HepG2 (cell line): ENCODE data around the gene ZNF195. TPM values are rescaled to one million over a fixed set of nuclear protein-coding genes. Genes with fewer than 3 reads are reported as not detected.
"Not testable (repeated sequence)": the region's sequence is repeated elsewhere in the genome, so short reads cannot be mapped to it uniquely, and the experiment has no call there.

Experiments
- ATAC-seq: fragments of 200-7000 bp; cut with Tn5 transposase; 3 replicates; pipeline ENCODE4 v1.9.1; 2020; ENCODE audit warnings: mild to moderate bottlenecking, moderate library complexity
- BruUV-seq: library from RNA; stranded (reverse); fragments of 400-500 nt; replicated peaks from 2 replicates; lab custom pipeline; 2021; lab: Mats Ljungman, UMichigan
- CTCF ChIA-PET: fragments of 300-600 bp; formaldehyde crosslinking; extraction: SDS; loops from one replicate; lab custom pipeline; 2021; ENCODE audit warnings: low total read pairs, inconsistent platforms, low intra/inter-chr PET ratio; lab: Yijun Ruan, JAX
- POLR2A ChIA-PET: fragments of 350-600 bp; sonication (Branson Sonifier 250); formaldehyde crosslinking; loops from one replicate; lab custom pipeline; 2020; ENCODE audit warnings: antibody characterized with exemption, inconsistent platforms; lab: Yijun Ruan, JAX
- DNase-seq: peaks from one replicate; pipeline ENCODE4 v3.0.0-alpha.2; 2015; ENCODE audit warnings: low spot score
- FAIRE-seq: peaks from 3 replicates; lab custom pipeline; 2011; peaks lifted over from hg19 to GRCh38; lab: Jason Lieb, UNC
- H2AFZ ChIP-seq: one replicate; pipeline ENCODE4 v1.6.1; 2011; ENCODE audit warnings: low read length, inconsistent platforms
- H3K27ac ChIP-seq: fragments of 300-600 bp; 3 replicates; pipeline ENCODE4 v1.8.0; 2011; ENCODE audit warnings: mixed run types, mild to moderate bottlenecking, mixed read lengths, low read length, inconsistent platforms; ENCODE audit not compliant: insufficient read depth; ENCODE audit errors: extremely low read length
- H3K27me3 ChIP-seq, 2 experiments: fragments of 200-600 bp in 1 of 2; 2 replicates in 1 of 2; 3 replicates in 1 of 2; pipeline versions ENCODE4 v1.6.0 to v1.8.0; 2011; ENCODE audit warnings: low read length in 2 of 2, mild to moderate bottlenecking in 2 of 2, moderate library complexity in 2 of 2, inconsistent platforms in 1 of 2; ENCODE audit not compliant: insufficient read depth in 2 of 2, control insufficient read depth in 1 of 2
- H3K36me3 ChIP-seq, 2 experiments: fragments of 200-600 bp in 1 of 2; replicated peaks in 1 of 2; 2 replicates in 1 of 2; 3 replicates in 1 of 2; pipeline versions ENCODE4 v1.5.1 to v1.8.0; 2011; ENCODE audit warnings: low read length in 2 of 2, inconsistent platforms in 1 of 2; ENCODE audit not compliant: insufficient read depth in 2 of 2, control insufficient read depth in 1 of 2
- H3K4me1 ChIP-seq: 2 replicates; pipeline ENCODE4 v1.5.1; 2012; ENCODE audit warnings: low read length, inconsistent platforms; ENCODE audit not compliant: insufficient read depth
- H3K4me2 ChIP-seq: 2 replicates; pipeline ENCODE4 v1.6.0; 2011; ENCODE audit warnings: low read depth, low read length, inconsistent platforms
- H3K4me3 ChIP-seq, 3 experiments: fragments of 200-600 bp in 1 of 3; sonication (generic), shearing (Covaris generic) in 1 of 3; replicated peaks in 1 of 3; 2 replicates each; pipeline ENCODE4 v1.5.1; 2011 to 2016; ENCODE audit warnings: low read length in 3 of 3, inconsistent platforms in 2 of 3, low read depth in 2 of 3, mild to moderate bottlenecking in 2 of 3, control low read depth in 1 of 3, mixed read lengths in 1 of 3; ENCODE audit not compliant: insufficient read depth in 1 of 3
- H3K79me2 ChIP-seq: one replicate; pipeline ENCODE4 v1.6.1; 2011; ENCODE audit warnings: low read length, inconsistent platforms; ENCODE audit not compliant: insufficient read depth
- H3K9ac ChIP-seq: 2 replicates; pipeline ENCODE4 v1.6.0; 2011; ENCODE audit warnings: mild to moderate bottlenecking, low read depth, low read length, inconsistent platforms; ENCODE audit not compliant: insufficient read depth
- H3K9me3 ChIP-seq: 2 replicates; pipeline ENCODE4 v1.5.1; 2012; ENCODE audit warnings: mild to moderate bottlenecking, low read length
- H4K20me1 ChIP-seq: 2 replicates; pipeline ENCODE4 v1.6.0; 2011; ENCODE audit warnings: inconsistent platforms, mild to moderate bottlenecking, low read length, moderate library complexity; ENCODE audit not compliant: insufficient read depth
- WGBS: methylation state at CpG from one replicate; pipeline ENCODE4 v1.1.6; 2017; ENCODE audit warnings: low lambda C conversion rate; 5-methylcytosine and 5-hydroxymethylcytosine counted together
- in situ Hi-C: cut with HindIII; loops from 2 replicates; pipeline ENCODE4 v1.10.0; 2017; ENCODE audit warnings: low pct_unique_long_range_greater_than_20kb; ENCODE audit not compliant: extremely low pct_ligation_motif_present
- intact Hi-C: fragments of 100-400 bp; cut with micrococcal nuclease; formaldehyde crosslinking; loops from one replicate; pipeline ENCODE4 v1.10.0; 2022; ENCODE audit not compliant: unreplicated experiment
- polyA plus RNA-seq, 8 experiments: library from polyadenylated mRNA; depleted of rRNA in 3 of 8; stranded (reverse) in 7 of 8; unstranded in 1 of 8; fragments of >200 nt; fragmentation: Illumina TruSeq in 4 of 8; extraction: Trizol in 4 of 8; gene quantifications; 2 replicates each; pipeline versions ENCODE4 v1.2.1 to v1.2.3, GENCODE V29; 2011 to 2016; ENCODE audit warnings: low read depth in 4 of 8, missing spikeins in 1 of 8, mixed read lengths in 1 of 8; ENCODE audit not compliant: insufficient read depth in 1 of 8
- total RNA-seq, 5 experiments: library from RNA; depleted of rRNA; stranded (reverse); fragments of >200 nt; fragmentation: Illumina TruSeq; extraction: Trizol; gene quantifications; 2 replicates each; pipeline ENCODE4 v1.2.3, GENCODE V29; 2016; ENCODE audit warnings: low read depth in 1 of 5

The ZNF195 gene
- total and polyA plus RNA-seq, 2 of the 13 experiments (the other 11 are each of a cell fraction or from before 2014, with no cell fraction given), result 17.3 to 31.4 TPM

GRCh38 chr11:3398509-3398908 lies 19.6 kb upstream of the ZNF195 start:
- H3K4me2 ChIP-seq, H3K79me2 ChIP-seq, H4K20me1 ChIP-seq, H3K9me3 ChIP-seq, H3K27me3 ChIP-seq, H3K9ac ChIP-seq, H3K4me3 ChIP-seq, intact Hi-C loops, H3K27ac ChIP-seq, H2AFZ ChIP-seq, FAIRE-seq, POLR2A ChIA-PET, H3K36me3 ChIP-seq, ATAC-seq, H3K4me1 ChIP-seq, DNase-seq, BruUV-seq, CTCF ChIA-PET, in situ Hi-C loops: not testable (repeated sequence)
- no CpG with 5 or more reads among the region's 3 CpGs for whole genome bisulfite sequencing

DNA sequence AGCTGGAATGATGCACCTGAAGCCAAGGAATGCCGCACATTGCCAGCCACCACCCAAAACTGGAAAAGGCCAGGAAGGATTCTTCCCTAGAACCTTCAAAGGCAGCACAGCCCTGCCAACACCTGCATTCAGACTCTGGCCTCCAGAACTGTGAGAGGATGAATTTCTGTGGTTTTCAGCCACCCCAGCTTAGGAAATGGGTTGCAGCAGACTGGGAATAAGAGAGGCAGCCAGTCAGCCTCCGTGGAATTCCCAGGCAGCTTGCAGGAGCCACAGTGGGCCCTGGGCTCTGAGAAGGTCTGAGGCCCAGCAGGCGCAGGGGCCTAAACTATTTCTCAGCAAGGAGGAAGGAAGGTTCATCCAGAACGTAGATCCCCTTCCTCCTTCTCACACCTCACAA lies 19.2 kb upstream of the ZNF195 start:
- CTCF ChIA-PET, H3K36me3 ChIP-seq, H3K9me3 ChIP-seq, ATAC-seq, in situ Hi-C loops, H3K79me2 ChIP-seq, DNase-seq, FAIRE-seq, H3K27ac ChIP-seq, H3K4me2 ChIP-seq, POLR2A ChIA-PET, H3K4me3 ChIP-seq, H3K27me3 ChIP-seq, BruUV-seq, H3K4me1 ChIP-seq, H2AFZ ChIP-seq, H4K20me1 ChIP-seq, intact Hi-C loops, H3K9ac ChIP-seq: not testable (repeated sequence)
- 45% methylated on average over 2 of the region's 4 CpGs for WGBS

DNA sequence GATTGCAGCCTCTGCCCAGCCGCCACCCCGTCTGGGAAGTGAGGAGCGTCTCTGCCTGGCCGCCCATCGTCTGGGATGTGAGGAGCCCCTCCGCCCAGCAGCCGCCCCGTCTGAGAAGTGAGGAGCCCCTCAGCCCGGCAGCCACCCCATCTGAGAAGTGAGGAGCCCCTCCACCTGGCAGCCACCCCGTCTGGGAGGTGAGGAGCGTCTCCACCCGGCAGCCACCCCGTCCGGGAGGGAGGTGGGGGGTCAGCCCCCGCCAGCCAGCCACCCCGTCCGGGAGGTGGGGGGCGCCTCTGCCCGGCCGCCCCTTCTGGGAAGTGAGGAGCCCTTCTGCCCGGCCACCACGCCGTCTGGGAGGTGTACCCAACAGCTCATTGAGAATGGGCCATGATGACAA lies 18.3 kb upstream of the ZNF195 start:
- intact Hi-C loops, H3K4me2 ChIP-seq, DNase-seq, POLR2A ChIA-PET, in situ Hi-C loops, CTCF ChIA-PET, FAIRE-seq, H4K20me1 ChIP-seq, H3K9ac ChIP-seq, H2AFZ ChIP-seq, BruUV-seq, H3K27me3 ChIP-seq, ATAC-seq, H3K4me3 ChIP-seq, H3K36me3 ChIP-seq, H3K4me1 ChIP-seq, H3K9me3 ChIP-seq, H3K27ac ChIP-seq, H3K79me2 ChIP-seq: not testable (repeated sequence)
- 75% methylated on average over 11 of the region's 23 CpGs for WGBS

- H4K20me1 ChIP-seq, BruUV-seq, H3K9me3 ChIP-seq, ATAC-seq, H3K4me1 ChIP-seq, CTCF ChIA-PET, intact Hi-C loops, H3K4me2 ChIP-seq, H3K9ac ChIP-seq, FAIRE-seq, H2AFZ ChIP-seq, in situ Hi-C loops, H3K27me3 ChIP-seq, DNase-seq, POLR2A ChIA-PET, H3K36me3 ChIP-seq, H3K4me3 ChIP-seq, H3K79me2 ChIP-seq, H3K27ac ChIP-seq: not testable (repeated sequence)
- 26% methylated on average over 5 of the region's 5 CpGs for WGBS
These were observed 16.5 kb upstream of the ZNF195 start for GRCh38 chr11:3395468-3395867.
